Measurements from ENCODE around the gene TMC8. TPM values are rescaled to one million over a fixed set of nuclear protein-coding genes. Genes with fewer than 3 reads are reported as not detected.

Gene TMC8
- total RNA-seq, 4 donors from 2014 or later: 10.0 to 66.8 (median 22.5) TPM

DNA sequence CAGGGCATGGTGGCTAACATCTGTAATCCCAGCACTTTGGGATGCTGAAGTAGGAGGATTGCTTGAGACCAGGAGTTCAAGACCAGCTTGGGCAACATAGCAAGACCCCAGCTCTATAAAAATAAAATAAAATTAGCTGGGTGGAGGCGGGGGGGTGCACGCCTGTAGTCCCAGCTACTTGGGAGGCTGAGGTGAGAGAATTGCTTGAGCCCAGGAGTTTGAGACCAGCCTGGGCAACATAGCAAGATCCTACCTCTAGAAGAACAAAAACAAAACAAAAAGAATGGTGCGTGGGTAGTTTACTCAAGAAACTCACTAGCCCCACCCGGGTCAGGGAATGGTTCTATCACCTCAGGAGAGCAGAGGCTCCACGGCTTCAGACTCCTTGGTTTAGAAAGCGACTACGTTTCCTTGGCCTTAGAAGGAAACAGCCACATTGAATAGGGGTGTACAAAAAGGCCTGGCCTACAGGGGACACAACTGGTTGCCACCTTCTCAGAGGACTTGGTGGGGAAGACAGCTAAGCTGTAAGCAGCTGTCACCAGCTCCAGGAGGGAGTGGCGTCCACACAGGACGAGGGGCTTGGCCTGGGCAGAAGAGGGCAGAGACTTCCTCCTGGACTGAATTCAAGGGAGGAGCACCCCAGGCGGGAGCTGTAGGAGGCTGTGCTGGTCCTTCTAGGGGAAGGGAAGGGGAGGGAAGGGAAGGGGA is 55.6 kb downstream of the TMC8 start:
- H3K27me3 ChIP-seq: no peaks in the 10 kb centered on the region
- DNase-seq: peak in 2 of 3 donors; percentile 65 to 72
- peaks cover 0 to 40% (median 5%) of the 10 kb centered on the region in 4 donors for H3K4me1 ChIP-seq
- peak overlapping the region in 3 of 4 donors; percentile 44 to 76 (median 74) for H3K27ac ChIP-seq
- peak overlapping the region in 3 of 4 donors; percentile 42 to 62 (median 56) for H3K4me3 ChIP-seq
- TF ChIP-seq POLR2A (IDR thresholded peaks at IDR 0.05) (no peak), CTCF (IDR thresholded peaks at IDR 0.05) (no peak)
- no peaks in the 10 kb centered on the region for H3K9me3 ChIP-seq
- peaks cover 0 to 4% (median 0%) of the 10 kb centered on the region in 3 donors for H3K36me3 ChIP-seq

- peak; percentile 91 to 99 (median 97) for DNase-seq
- Histone ChIP-seq H3K4me1 (peaks cover 0 to 40% (median 5%) of the 10 kb centered on the region in 4 donors), H3K27me3 (no peaks in the 10 kb centered on the region), H3K9me3 (no peaks in the 10 kb centered on the region), H3K36me3 (peaks cover 0 to 8% (median 0%) of the 10 kb centered on the region in 3 donors), H3K4me3 (peak within 1 kb of the TSS; percentile 39 to 62 (median 49)), H3K27ac (peak within 1 kb of the TSS; percentile 60 to 85 (median 78))
- TF ChIP-seq CTCF (IDR thresholded peaks at IDR 0.05) (peak; percentile 67 to 98 (median 89)), POLR2A (IDR thresholded peaks at IDR 0.05) (peak; percentile 58 to 86)
These were observed 56.4 kb downstream of the TMC8 start, which contains the start of the genes AFMID and TK1 for GRCh38 chr17:78186692-78187595. Gene AFMID, plus strand, starts transcription at chr17:78187362. Its CDS starts 9 bp downstream, at chr17:78187371. Gene TK1, minus strand, starts transcription at chr17:78187052. Its CDS starts 58 bp downstream, at chr17:78186994.

Other genes with a start within 250 kb of the TMC8 start
- 10 to 100 TPM in 3 of 4 donors, 1 to 10 TPM in 1; 9.7 to 70.1 (median 23.2) TPM for gene TNRC6C, start 172.1 kb upstream of the TMC8 start, total RNA-seq
- gene TMC6, start 2.0 kb upstream of the TMC8 start, total RNA-seq: 100 to 1,000 TPM in 1 of 4 donors, 10 to 100 TPM in 3; 54.5 to 107 (median 94.9) TPM
- gene C17orf99, start 15.6 kb downstream of the TMC8 start, total RNA-seq: 1 to 10 TPM in 1 of 4 donors, not detected in 3; 1.6 TPM
- 10 to 100 TPM; 51.2 to 87.2 (median 77.3) TPM for gene SYNGR2, start 37.8 kb downstream of the TMC8 start, total RNA-seq
- gene TK1, start 56.3 kb downstream of the TMC8 start, total RNA-seq: 10 to 100 TPM in 2 of 4 donors, 1 to 10 TPM in 2; 6.2 to 46.2 (median 10.1) TPM
- gene AFMID, start 56.6 kb downstream of the TMC8 start, total RNA-seq: 10 to 100 TPM; 28.2 to 98.2 (median 51.7) TPM
- 1 to 10 TPM; 2.4 to 6.5 (median 5.7) TPM for gene BIRC5, start 83.5 kb downstream of the TMC8 start, total RNA-seq
- gene TMEM235, start 100.9 kb downstream of the TMC8 start, total RNA-seq: not detected
- gene SOCS3, start 229.3 kb downstream of the TMC8 start, total RNA-seq: 100 to 1,000 TPM in 1 of 4 donors, 10 to 100 TPM in 2, 1 to 10 TPM in 1; 3.2 to 125 (median 20.8) TPM
- gene PGS1, start 247.9 kb downstream of the TMC8 start, total RNA-seq: 100 to 1,000 TPM in 3 of 4 donors, 10 to 100 TPM in 1; 32.4 to 149 (median 116) TPM

Measured in Peyer's patch (tissue), 4 donors.